GOT3 (cell line): Measurements from ENCODE around the gene MGLL.

Experiments used
- DNase-seq: peaks from one replicate; lab custom pipeline; 2025; ENCODE audit warnings: mixed read lengths; lab: John Stamatoyannopoulos, UW

Gene MGLL

GRCh38 chr3:127789990-127790881 is 32.1 kb downstream of the MGLL start:
- no peak for DNase-seq

GRCh38 chr3:127789051-127789450 is 33.3 kb downstream of the MGLL start:
- no peak for DNase-seq

GRCh38 chr3:127788451-127788909 is 33.8 kb downstream of the MGLL start:
- no peak for DNase-seq

- DNase-seq, result no peak
Observed at GRCh38 chr3:127787571-127788365, 34.5 kb downstream of the MGLL start.

GRCh38 chr3:127787071-127787490 is 35.2 kb downstream of the MGLL start:
- no peak for DNase-seq

GRCh38 chr3:127786353-127787070 is 35.8 kb downstream of the MGLL start:
- no peak for DNase-seq

- no peak for DNase-seq
Observed at GRCh38 chr3:127785711-127786265, 36.5 kb downstream of the MGLL start.

- no peak for DNase-seq
Observed at GRCh38 chr3:127784865-127785710, 37.2 kb downstream of the MGLL start.

- DNase-seq, result no peak
Observed at GRCh38 chr3:127784283-127784682, 38.0 kb downstream of the MGLL start.

- no peak for DNase-seq
Observed at GRCh38 chr3:127783642-127784160, 38.6 kb downstream of the MGLL start.

GRCh38 chr3:127783166-127783565 is 39.1 kb downstream of the MGLL start:
- no peak for DNase-seq

- DNase-seq, result no peak
Observed at GRCh38 chr3:127781411-127782001, 40.8 kb downstream of the MGLL start.

- no peak for DNase-seq
Observed at GRCh38 chr3:127780536-127781400, 41.5 kb downstream of the MGLL start.

GRCh38 chr3:127779747-127780146 is 42.6 kb downstream of the MGLL start:
- DNase-seq, result no peak

GRCh38 chr3:127777921-127778656 is 44.2 kb downstream of the MGLL start:
- no peak for DNase-seq

- no peak for DNase-seq
Observed at GRCh38 chr3:127777332-127777731, 45.0 kb downstream of the MGLL start.

GRCh38 chr3:127776347-127776746 is 46.0 kb downstream of the MGLL start:
- DNase-seq, result no peak

GRCh38 chr3:127775398-127776109 is 46.8 kb downstream of the MGLL start:
- no peak for DNase-seq
